GM21367 (cell line): ENCODE data around the gene PLA2G1B.

Experiments
- ATAC-seq: cut with Tn5 transposase; IDR thresholded peaks from one replicate; pipeline ENCODE4 v1.9.1; 2021; ENCODE audit not compliant: unreplicated experiment

The PLA2G1B gene

GRCh38 chr12:120327593-120327992 lies at the start of gene PLA2G1B:
Gene PLA2G1B, minus strand, starts transcription at chr12:120327779. Its CDS starts 26 bp downstream, at chr12:120327753.
- no peak for ATAC-seq

- no peak for ATAC-seq
Observed at GRCh38 chr12:120376934-120377572, 49.5 kb upstream of the PLA2G1B start.

GRCh38 chr12:120376416-120376815 lies 48.8 kb upstream of the PLA2G1B start:
- no peak for ATAC-seq

- ATAC-seq, result no peak
Observed at GRCh38 chr12:120376009-120376408, 48.4 kb upstream of the PLA2G1B start.

GRCh38 chr12:120373683-120374082 lies 46.1 kb upstream of the PLA2G1B start:
- no peak for ATAC-seq

GRCh38 chr12:120370343-120371243 lies 43.0 kb upstream of the PLA2G1B start:
- no peak for ATAC-seq

- no peak for ATAC-seq
Observed at GRCh38 chr12:120369603-120370342, 42.2 kb upstream of the PLA2G1B start.

- no peak for ATAC-seq
Observed at GRCh38 chr12:120368789-120369602, 41.4 kb upstream of the PLA2G1B start, which contains the start of gene MSI1. Gene MSI1, minus strand, starts transcription at chr12:120369164. Its CDS starts 73 bp downstream, at chr12:120369091.

- ATAC-seq, result no peak
Observed at GRCh38 chr12:120367924-120368788, 40.6 kb upstream of the PLA2G1B start.

- ATAC-seq, result no peak
Observed at GRCh38 chr12:120367233-120367923, 39.8 kb upstream of the PLA2G1B start.

GRCh38 chr12:120366845-120367232 lies 39.3 kb upstream of the PLA2G1B start:
- ATAC-seq, result no peak

GRCh38 chr12:120366341-120366705 lies 38.7 kb upstream of the PLA2G1B start:
- no peak for ATAC-seq

GRCh38 chr12:120365675-120366340 lies 38.2 kb upstream of the PLA2G1B start:
- no peak for ATAC-seq

- ATAC-seq, result no peak
Observed at GRCh38 chr12:120364487-120364886, 36.9 kb upstream of the PLA2G1B start.

GRCh38 chr12:120363274-120363855 lies 35.8 kb upstream of the PLA2G1B start:
- no peak for ATAC-seq

- ATAC-seq, result no peak
Observed at GRCh38 chr12:120362516-120363273, 35.1 kb upstream of the PLA2G1B start.

GRCh38 chr12:120361506-120362208 lies 34.1 kb upstream of the PLA2G1B start:
- ATAC-seq, result no peak
